ENCODE measurements around the gene RD3L. TPM values are rescaled to one million over a fixed set of nuclear protein-coding genes. Genes with fewer than 3 reads are reported as not detected.

The RD3L gene
- total RNA-seq, 4 donors from 2014 or later, result not detected

GRCh38 chr14:103899316-103899715, 43.0 kb downstream of the RD3L start:
- intact Hi-C loops (cut with DNase I), result no loop called here
- H3K4me3 ChIP-seq, result no peak overlapping the region
- H3K9me3 ChIP-seq, result no peaks in the 10 kb centered on the region
- no peaks in the 10 kb centered on the region for H3K27me3 ChIP-seq
- H3K4me1 ChIP-seq, result peaks cover 0 to 16% (median 3%) of the 10 kb centered on the region in 4 donors
- H3K27ac ChIP-seq (replicated peaks in 1 of 4), result no peak overlapping the region
- H3K36me3 ChIP-seq, result no peaks in the 10 kb centered on the region
- no peak for DNase-seq (ENCODE audit: extremely low spot score)
- TF ChIP-seq EP300 (IDR thresholded peaks at IDR 0.05) (no peak), POLR2A (IDR thresholded peaks at IDR 0.05; ENCODE audit: low read depth) (no peak), POLR2AphosphoS5 (IDR thresholded peaks at IDR 0.05) (no peak), CTCF (IDR thresholded peaks at IDR 0.05) (no peak)
- 80% methylated on average over 7 of the region's 13 CpGs for WGBS

GRCh38 chr14:103898711-103899110, 43.6 kb downstream of the RD3L start:
- no peak for DNase-seq (ENCODE audit: extremely low spot score)
- Histone ChIP-seq H3K4me1 (peaks cover 0 to 16% (median 3%) of the 10 kb centered on the region in 4 donors), H3K36me3 (no peaks in the 10 kb centered on the region), H3K9me3 (no peaks in the 10 kb centered on the region), H3K27me3 (no peaks in the 10 kb centered on the region), H3K4me3 (no peak overlapping the region), H3K27ac (replicated peaks in 1 of 4) (no peak overlapping the region)
- TF ChIP-seq CTCF (IDR thresholded peaks at IDR 0.05) (no peak), POLR2AphosphoS5 (IDR thresholded peaks at IDR 0.05) (no peak), EP300 (IDR thresholded peaks at IDR 0.05) (no peak), POLR2A (IDR thresholded peaks at IDR 0.05; ENCODE audit: low read depth) (no peak)
- intact Hi-C loops (cut with DNase I), result no loop called here
- 93% methylated on average over 3 of the region's 9 CpGs for WGBS

GRCh38 chr14:103898204-103898603, 44.1 kb downstream of the RD3L start:
- 93% methylated on average over 3 of the region's 4 CpGs for WGBS
- no peak overlapping the region for H3K27ac ChIP-seq (replicated peaks in 1 of 4)
- DNase-seq (ENCODE audit: extremely low spot score), result no peak
- peaks cover 0 to 16% (median 3%) of the 10 kb centered on the region in 4 donors for H3K4me1 ChIP-seq
- no peaks in the 10 kb centered on the region for H3K9me3 ChIP-seq
- intact Hi-C loops (cut with DNase I), result no loop called here
- TF ChIP-seq CTCF (IDR thresholded peaks at IDR 0.05) (no peak), EP300 (IDR thresholded peaks at IDR 0.05) (no peak), POLR2A (IDR thresholded peaks at IDR 0.05; ENCODE audit: low read depth) (no peak), POLR2AphosphoS5 (IDR thresholded peaks at IDR 0.05) (no peak)
- H3K4me3 ChIP-seq, result no peak overlapping the region
- no peaks in the 10 kb centered on the region for H3K36me3 ChIP-seq
- H3K27me3 ChIP-seq, result no peaks in the 10 kb centered on the region

- Histone ChIP-seq H3K4me3 (no peak overlapping the region), H3K36me3 (no peaks in the 10 kb centered on the region), H3K27ac (replicated peaks in 1 of 4) (no peak overlapping the region), H3K27me3 (no peaks in the 10 kb centered on the region), H3K9me3 (no peaks in the 10 kb centered on the region), H3K4me1 (peaks cover 0 to 16% (median 3%) of the 10 kb centered on the region in 4 donors)
- no peak for TF ChIP-seq CTCF (IDR thresholded peaks at IDR 0.05)
- TF ChIP-seq POLR2AphosphoS5 (IDR thresholded peaks at IDR 0.05), result no peak
- TF ChIP-seq POLR2A (IDR thresholded peaks at IDR 0.05; ENCODE audit: low read depth), result no peak
- TF ChIP-seq EP300 (IDR thresholded peaks at IDR 0.05), result no peak
- no peak for DNase-seq (ENCODE audit: extremely low spot score)
- intact Hi-C loops (cut with DNase I), result no loop called here
- WGBS, result 84% methylated on average over 22 of the region's 27 CpGs
These were observed 45.0 kb downstream of the RD3L start for GRCh38 chr14:103897075-103897947.

Measured in esophagus muscularis mucosa (tissue), 4 donors.